Dendritic cell treated with granulocyte-macrophage colony-stimulating factor and Interleukin-4, amounts not matched to agents 40 ng/mL and 50 ng/mL, for 4 days (primary cell): ENCODE results near the gene METTL9.
"Not testable (repeated sequence)": the region's sequence is repeated elsewhere in the genome, so short reads cannot be mapped to it uniquely, and the experiment has no call there.

Experiments
- H3K27ac Mint-ChIP-seq: one replicate; pipeline ENCODE4 v1.8.0; 2022; ENCODE audit warnings: mild to moderate bottlenecking, mixed read lengths
- H3K27me3 Mint-ChIP-seq: one replicate; pipeline ENCODE4 v1.8.0; 2022; ENCODE audit warnings: mild to moderate bottlenecking, mixed read lengths
- H3K36me3 Mint-ChIP-seq: one replicate; pipeline ENCODE4 v1.8.0; 2022; ENCODE audit warnings: low read depth, mixed read lengths
- H3K4me1 Mint-ChIP-seq: one replicate; pipeline ENCODE4 v1.8.0; 2022; ENCODE audit warnings: low read depth, mixed read lengths
- H3K4me3 Mint-ChIP-seq: one replicate; pipeline ENCODE4 v1.8.0; 2022; ENCODE audit warnings: mild to moderate bottlenecking, moderate library complexity, mixed read lengths
- H3K9me3 Mint-ChIP-seq: one replicate; pipeline ENCODE4 v1.8.0; 2022; ENCODE audit warnings: mixed read lengths
- intact Hi-C: fragments of 100-400 bp; cut with micrococcal nuclease; formaldehyde crosslinking; loops from one replicate; pipeline ENCODE4 v1.15.0; 2022

Gene METTL9

GRCh38 chr16:21599122-21600030, at the start of gene METTL9:
METTL9 (plus strand) TSS chr16:21599577; CDS start chr16:21599734, 157 bp downstream.
- H3K27me3 Mint-ChIP-seq: no peaks in the 10 kb centered on the region
- intact Hi-C loops: loop anchor here (2.0 to 5.0 kb wide), 2 partner anchors 51 to 593 kb away; no protein-coding TSS in a partner anchor

GRCh38 chr16:21549975-21550374, 49.4 kb upstream of the METTL9 start:
- H3K36me3 Mint-ChIP-seq, H3K4me3 Mint-ChIP-seq, H3K27ac Mint-ChIP-seq, intact Hi-C loops, H3K9me3 Mint-ChIP-seq: not testable (repeated sequence)
- Mint-ChIP-seq H3K27me3 (peaks cover 14% of the 10 kb centered on the region), H3K4me1 (peaks cover 51% of the 10 kb centered on the region)

More at GRCh38 chr16:21599122-21600030, at the start of gene METTL9:
- Mint-ChIP-seq H3K36me3 (peaks cover 7% of the 10 kb centered on the region), H3K9me3 (no peaks in the 10 kb centered on the region), H3K27ac (peak within 1 kb of the TSS; percentile 95), H3K4me3 (peak within 1 kb of the TSS; percentile 91), H3K4me1 (peaks cover 56% of the 10 kb centered on the region)

GRCh38 chr16:21550435-21550834, 48.9 kb upstream of the METTL9 start:
- H3K36me3 Mint-ChIP-seq, H3K27ac Mint-ChIP-seq, intact Hi-C loops, H3K4me3 Mint-ChIP-seq, H3K9me3 Mint-ChIP-seq: not testable (repeated sequence)
- H3K27me3 Mint-ChIP-seq: peaks cover 15% of the 10 kb centered on the region
- peaks cover 52% of the 10 kb centered on the region for H3K4me1 Mint-ChIP-seq

GRCh38 chr16:21551076-21551475, 48.3 kb upstream of the METTL9 start:
- intact Hi-C loops, H3K9me3 Mint-ChIP-seq, H3K36me3 Mint-ChIP-seq, H3K4me3 Mint-ChIP-seq: not testable (repeated sequence)
- Mint-ChIP-seq H3K27ac (peak overlapping the region; percentile 72), H3K4me1 (peaks cover 48% of the 10 kb centered on the region), H3K27me3 (peaks cover 14% of the 10 kb centered on the region)

- H3K9me3 Mint-ChIP-seq, intact Hi-C loops, H3K36me3 Mint-ChIP-seq, H3K4me3 Mint-ChIP-seq: not testable (repeated sequence)
- Mint-ChIP-seq H3K4me1 (peaks cover 44% of the 10 kb centered on the region), H3K27me3 (peaks cover 17% of the 10 kb centered on the region), H3K27ac (peak overlapping the region; percentile 72)
These were observed 47.8 kb upstream of the METTL9 start for GRCh38 chr16:21551600-21551999.

GRCh38 chr16:21553481-21554296, 45.7 kb upstream of the METTL9 start:
- intact Hi-C loops, H3K36me3 Mint-ChIP-seq, H3K9me3 Mint-ChIP-seq, H3K4me3 Mint-ChIP-seq: not testable (repeated sequence)
- Mint-ChIP-seq H3K27me3 (peaks cover 17% of the 10 kb centered on the region), H3K4me1 (peaks cover 25% of the 10 kb centered on the region), H3K27ac (peak overlapping the region; percentile 18)

- Mint-ChIP-seq H3K27me3 (peaks cover 17% of the 10 kb centered on the region), H3K36me3 (no peaks in the 10 kb centered on the region), H3K4me3 (peak overlapping the region; percentile 50), H3K4me1 (peaks cover 22% of the 10 kb centered on the region), H3K9me3 (no peaks in the 10 kb centered on the region), H3K27ac (peak overlapping the region; percentile 48)
- intact Hi-C loops: loop anchor here (5.0 kb wide), 2 partner anchors 368 to 1507 kb away; no protein-coding TSS in a partner anchor
These were observed 44.4 kb upstream of the METTL9 start for GRCh38 chr16:21554795-21555585.

- Mint-ChIP-seq H3K27ac (peak overlapping the region; percentile 48), H3K4me1 (peaks cover 20% of the 10 kb centered on the region), H3K27me3 (peaks cover 17% of the 10 kb centered on the region)
- H3K4me3 Mint-ChIP-seq, H3K9me3 Mint-ChIP-seq, H3K36me3 Mint-ChIP-seq: not testable (repeated sequence)
- intact Hi-C loops: loop anchor here (5.0 kb wide), 2 partner anchors 368 to 1507 kb away; no protein-coding TSS in a partner anchor
These were observed 43.8 kb upstream of the METTL9 start for GRCh38 chr16:21555621-21556020.

- H3K36me3 Mint-ChIP-seq, H3K9me3 Mint-ChIP-seq, H3K4me3 Mint-ChIP-seq, H3K27ac Mint-ChIP-seq: not testable (repeated sequence)
- intact Hi-C loops: loop anchor here (5.0 kb wide), 2 partner anchors 369 to 1506 kb away; no protein-coding TSS in a partner anchor
- peaks cover 18% of the 10 kb centered on the region for H3K4me1 Mint-ChIP-seq
- peaks cover 17% of the 10 kb centered on the region for H3K27me3 Mint-ChIP-seq
These were observed 43.3 kb upstream of the METTL9 start for GRCh38 chr16:21556026-21556595.

GRCh38 chr16:21556651-21557241, 42.6 kb upstream of the METTL9 start:
- not testable (repeated sequence) for H3K9me3 Mint-ChIP-seq, H3K4me3 Mint-ChIP-seq, H3K36me3 Mint-ChIP-seq, H3K27ac Mint-ChIP-seq
- H3K27me3 Mint-ChIP-seq: peaks cover 15% of the 10 kb centered on the region
- peaks cover 13% of the 10 kb centered on the region for H3K4me1 Mint-ChIP-seq
- intact Hi-C loops: loop anchor here (5.0 kb wide), 2 partner anchors 369 to 1506 kb away; no protein-coding TSS in a partner anchor

GRCh38 chr16:21560462-21560861, 38.9 kb upstream of the METTL9 start:
- peaks cover 5% of the 10 kb centered on the region for H3K4me1 Mint-ChIP-seq
- intact Hi-C loops: no loop called here

GRCh38 chr16:21563676-21564075, 35.7 kb upstream of the METTL9 start:
- H3K27ac Mint-ChIP-seq: no peak overlapping the region
- intact Hi-C loops: no loop called here

More at GRCh38 chr16:21560462-21560861, 38.9 kb upstream of the METTL9 start:
- peaks cover 6% of the 10 kb centered on the region for H3K27me3 Mint-ChIP-seq
- no peak overlapping the region for H3K4me3 Mint-ChIP-seq
- no peak overlapping the region for H3K27ac Mint-ChIP-seq
- no peaks in the 10 kb centered on the region for H3K36me3 Mint-ChIP-seq
- H3K9me3 Mint-ChIP-seq: no peaks in the 10 kb centered on the region

GRCh38 chr16:21564367-21564766, 35.0 kb upstream of the METTL9 start:
- H3K36me3 Mint-ChIP-seq, H3K4me3 Mint-ChIP-seq, H3K4me1 Mint-ChIP-seq, H3K27me3 Mint-ChIP-seq, H3K27ac Mint-ChIP-seq, intact Hi-C loops, H3K9me3 Mint-ChIP-seq: not testable (repeated sequence)

More at GRCh38 chr16:21563676-21564075, 35.7 kb upstream of the METTL9 start:
- Mint-ChIP-seq H3K9me3 (no peaks in the 10 kb centered on the region), H3K36me3 (no peaks in the 10 kb centered on the region), H3K4me1 (peaks cover 5% of the 10 kb centered on the region), H3K4me3 (no peak overlapping the region), H3K27me3 (peaks cover 5% of the 10 kb centered on the region)
